ENCODE measurements around the gene HP1BP3. TPM values are rescaled to one million over a fixed set of nuclear protein-coding genes. Genes with fewer than 3 reads are reported as not detected.

The HP1BP3 gene
- total and polyA plus RNA-seq, 10 donors: 47.3 to 272 (median 195) TPM

GRCh38 chr1:20775700-20776099 lies 11.4 kb downstream of the HP1BP3 start:
- no peak for DNase-seq
- intact Hi-C loops (cut with DNase I; ENCODE audit: low total_unique reads): no loop called here
- TF ChIP-seq POLR2AphosphoS5 (IDR thresholded peaks at IDR 0.05) (no peak), CTCF (IDR thresholded peaks at IDR 0.05 in 8 of 11, conservative IDR thresholded peaks at IDR 0.05 in 3 of 11) (no peak), POLR2A (IDR thresholded peaks at IDR 0.05) (no peak)
- no peak overlapping the region for H3K27ac ChIP-seq
- H3K4me3 ChIP-seq: no peak overlapping the region
- no peaks in the 10 kb centered on the region for H3K27me3 ChIP-seq (replicated peaks in 1 of 7)
- no peaks in the 10 kb centered on the region for H3K9me3 ChIP-seq
- peaks cover 0 to 96% (median 67%) of the 10 kb centered on the region in 6 donors for H3K36me3 ChIP-seq
- 76 to 91% (median 82%) methylated on average over 4 of the region's 4 CpGs for WGBS, 5 donors
- H3K4me1 ChIP-seq: peaks cover 0 to 47% (median 22%) of the 10 kb centered on the region in 6 donors

- Histone ChIP-seq H3K27ac (no peak overlapping the region), H3K4me1 (peaks cover 0 to 11% (median 8%) of the 10 kb centered on the region in 6 donors), H3K27me3 (replicated peaks in 1 of 7) (no peaks in the 10 kb centered on the region), H3K9me3 (no peaks in the 10 kb centered on the region), H3K36me3 (peaks cover 2 to 100% (median 93%) of the 10 kb centered on the region in 6 donors), H3K4me3 (no peak overlapping the region)
- intact Hi-C loops (cut with DNase I; ENCODE audit: low total_unique reads): no loop called here
- WGBS, 5 donors: 89 to 99% (median 96%) methylated on average over 3 of the region's 3 CpGs
- TF ChIP-seq CTCF (IDR thresholded peaks at IDR 0.05 in 8 of 11, conservative IDR thresholded peaks at IDR 0.05 in 3 of 11): no peak
- no peak for TF ChIP-seq POLR2A (IDR thresholded peaks at IDR 0.05)
- no peak for TF ChIP-seq POLR2AphosphoS5 (IDR thresholded peaks at IDR 0.05)
- DNase-seq: no peak
Observed at GRCh38 chr1:20771780-20772179, 15.3 kb downstream of the HP1BP3 start.

GRCh38 chr1:20770314-20771087 lies 16.6 kb downstream of the HP1BP3 start:
- Histone ChIP-seq H3K4me3 (no peak overlapping the region), H3K36me3 (peaks cover 2 to 100% (median 94%) of the 10 kb centered on the region in 6 donors), H3K27ac (no peak overlapping the region), H3K9me3 (no peaks in the 10 kb centered on the region), H3K27me3 (replicated peaks in 1 of 7) (no peaks in the 10 kb centered on the region), H3K4me1 (no peaks in the 10 kb centered on the region)
- no peak for TF ChIP-seq POLR2AphosphoS5 (IDR thresholded peaks at IDR 0.05)
- TF ChIP-seq POLR2A (IDR thresholded peaks at IDR 0.05): no peak
- intact Hi-C loops (cut with DNase I; ENCODE audit: low total_unique reads): no loop called here
- WGBS, 5 donors: 94 to 98% (median 97%) methylated on average over 6 of the region's 6 CpGs
- no peak for DNase-seq

GRCh38 chr1:20767271-20767670 lies 19.8 kb downstream of the HP1BP3 start:
- no peaks in the 10 kb centered on the region for H3K4me1 ChIP-seq
- intact Hi-C loops (cut with DNase I; ENCODE audit: low total_unique reads): no loop called here
- no peak overlapping the region for H3K27ac ChIP-seq
- H3K27me3 ChIP-seq (replicated peaks in 1 of 7): no peaks in the 10 kb centered on the region
- H3K9me3 ChIP-seq: no peaks in the 10 kb centered on the region
- TF ChIP-seq POLR2AphosphoS5 (IDR thresholded peaks at IDR 0.05): no peak
- TF ChIP-seq CTCF (IDR thresholded peaks at IDR 0.05 in 8 of 11, conservative IDR thresholded peaks at IDR 0.05 in 3 of 11): no peak
- no peak for TF ChIP-seq POLR2A (IDR thresholded peaks at IDR 0.05)
- H3K4me3 ChIP-seq: no peak overlapping the region
- no peak for DNase-seq
- H3K36me3 ChIP-seq: peaks cover 2 to 100% (median 97%) of the 10 kb centered on the region in 6 donors
